HL-60 (cell line): ENCODE results near the gene CREB5.

Experiments used
- DNase-seq, 2 experiments: peaks; one replicate each; pipeline ENCODE4 v3.0.0-alpha.2; 2010 to 2020; ENCODE audit warnings: low read depth in 1 of 2, low spot score in 1 of 2
- H3K27ac ChIP-seq: fragments of 250-450 bp; sonication (Bioruptor Pico); replicated peaks from 2 replicates; pipeline ENCODE4 v1.5.1; 2020; ENCODE audit warnings: mild to moderate bottlenecking, moderate library complexity
- H3K27me3 ChIP-seq: fragments of 250-450 bp; sonication (Bioruptor Pico); 2 replicates; pipeline ENCODE4 v1.5.1; 2021; ENCODE audit warnings: mild to moderate bottlenecking, moderate library complexity; ENCODE audit not compliant: insufficient read depth, poor library complexity, severe bottlenecking
- H3K4me3 ChIP-seq: replicated peaks from 2 replicates; pipeline ENCODE4 v1.5.1; 2011; ENCODE audit warnings: mild to moderate bottlenecking, control low read depth, low read length; ENCODE audit not compliant: insufficient read depth
- CTCF ChIP-seq: IDR thresholded peaks from one replicate; pipeline ENCODE4 v1.5.1; 2011; ENCODE audit warnings: low read length, control low read depth, inconsistent platforms; ENCODE audit not compliant: insufficient read depth
- GABPA ChIP-seq: IDR thresholded peaks from 2 replicates; pipeline ENCODE4 v1.6.1; 2012; ENCODE audit warnings: low read depth
- POLR2AphosphoS5 ChIP-seq: IDR thresholded peaks from 2 replicates; pipeline ENCODE4 v1.6.1; 2012; ENCODE audit warnings: low read depth
- REST ChIP-seq: IDR thresholded peaks from 2 replicates; pipeline ENCODE4 v1.6.1; 2012; ENCODE audit warnings: low read depth; ENCODE audit not compliant: insufficient replicate concordance
- SPI1 ChIP-seq: IDR thresholded peaks from 2 replicates; pipeline ENCODE4 v1.6.1; 2012; ENCODE audit warnings: low read depth, mild to moderate bottlenecking, borderline replicate concordance

The CREB5 gene

GRCh38 chr7:28739128-28739527 lies 326.8 kb downstream of the CREB5 start:
- no peak for DNase-seq
- no peak overlapping the region for H3K27ac ChIP-seq
- TF ChIP-seq REST (no peak), SPI1 (no peak), CTCF (no peak), GABPA (no peak), POLR2AphosphoS5 (no peak)
- H3K4me3 ChIP-seq, result no peak overlapping the region
- H3K27me3 ChIP-seq, result peaks cover 2% of the 10 kb centered on the region

- Histone ChIP-seq H3K27ac (no peak overlapping the region), H3K4me3 (no peak overlapping the region), H3K27me3 (no peaks in the 10 kb centered on the region)
- TF ChIP-seq CTCF (no peak), POLR2AphosphoS5 (no peak), REST (no peak), GABPA (no peak), SPI1 (no peak)
- DNase-seq, result no peak
These were observed 327.5 kb downstream of the CREB5 start for GRCh38 chr7:28739826-28740225.

GRCh38 chr7:28744951-28745350 lies 332.6 kb downstream of the CREB5 start:
- Histone ChIP-seq H3K27me3 (no peaks in the 10 kb centered on the region), H3K27ac (no peak overlapping the region), H3K4me3 (no peak overlapping the region)
- DNase-seq, result no peak
- TF ChIP-seq REST (no peak), CTCF (no peak), GABPA (no peak), SPI1 (no peak), POLR2AphosphoS5 (no peak)
